Smooth muscle cell of the umbilical artery (primary cell): Measurements from ENCODE around the gene PEAR1. TPM values are rescaled to one million over a fixed set of nuclear protein-coding genes. Genes with fewer than 3 reads are reported as not detected.

Experiments used
- total RNA-seq: library from RNA; depleted of rRNA; stranded (reverse); fragments of >200 nt; gene quantifications from 2 replicates; pipeline ENCODE4 v1.2.3, GENCODE V29; 2014

PEAR1 gene, protein sequence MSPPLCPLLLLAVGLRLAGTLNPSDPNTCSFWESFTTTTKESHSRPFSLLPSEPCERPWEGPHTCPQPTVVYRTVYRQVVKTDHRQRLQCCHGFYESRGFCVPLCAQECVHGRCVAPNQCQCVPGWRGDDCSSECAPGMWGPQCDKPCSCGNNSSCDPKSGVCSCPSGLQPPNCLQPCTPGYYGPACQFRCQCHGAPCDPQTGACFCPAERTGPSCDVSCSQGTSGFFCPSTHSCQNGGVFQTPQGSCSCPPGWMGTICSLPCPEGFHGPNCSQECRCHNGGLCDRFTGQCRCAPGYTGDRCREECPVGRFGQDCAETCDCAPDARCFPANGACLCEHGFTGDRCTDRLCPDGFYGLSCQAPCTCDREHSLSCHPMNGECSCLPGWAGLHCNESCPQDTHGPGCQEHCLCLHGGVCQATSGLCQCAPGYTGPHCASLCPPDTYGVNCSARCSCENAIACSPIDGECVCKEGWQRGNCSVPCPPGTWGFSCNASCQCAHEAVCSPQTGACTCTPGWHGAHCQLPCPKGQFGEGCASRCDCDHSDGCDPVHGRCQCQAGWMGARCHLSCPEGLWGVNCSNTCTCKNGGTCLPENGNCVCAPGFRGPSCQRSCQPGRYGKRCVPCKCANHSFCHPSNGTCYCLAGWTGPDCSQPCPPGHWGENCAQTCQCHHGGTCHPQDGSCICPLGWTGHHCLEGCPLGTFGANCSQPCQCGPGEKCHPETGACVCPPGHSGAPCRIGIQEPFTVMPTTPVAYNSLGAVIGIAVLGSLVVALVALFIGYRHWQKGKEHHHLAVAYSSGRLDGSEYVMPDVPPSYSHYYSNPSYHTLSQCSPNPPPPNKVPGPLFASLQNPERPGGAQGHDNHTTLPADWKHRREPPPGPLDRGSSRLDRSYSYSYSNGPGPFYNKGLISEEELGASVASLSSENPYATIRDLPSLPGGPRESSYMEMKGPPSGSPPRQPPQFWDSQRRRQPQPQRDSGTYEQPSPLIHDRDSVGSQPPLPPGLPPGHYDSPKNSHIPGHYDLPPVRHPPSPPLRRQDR
- 4.5 and 13.6 TPM in 2 replicates for total RNA-seq

DNA sequence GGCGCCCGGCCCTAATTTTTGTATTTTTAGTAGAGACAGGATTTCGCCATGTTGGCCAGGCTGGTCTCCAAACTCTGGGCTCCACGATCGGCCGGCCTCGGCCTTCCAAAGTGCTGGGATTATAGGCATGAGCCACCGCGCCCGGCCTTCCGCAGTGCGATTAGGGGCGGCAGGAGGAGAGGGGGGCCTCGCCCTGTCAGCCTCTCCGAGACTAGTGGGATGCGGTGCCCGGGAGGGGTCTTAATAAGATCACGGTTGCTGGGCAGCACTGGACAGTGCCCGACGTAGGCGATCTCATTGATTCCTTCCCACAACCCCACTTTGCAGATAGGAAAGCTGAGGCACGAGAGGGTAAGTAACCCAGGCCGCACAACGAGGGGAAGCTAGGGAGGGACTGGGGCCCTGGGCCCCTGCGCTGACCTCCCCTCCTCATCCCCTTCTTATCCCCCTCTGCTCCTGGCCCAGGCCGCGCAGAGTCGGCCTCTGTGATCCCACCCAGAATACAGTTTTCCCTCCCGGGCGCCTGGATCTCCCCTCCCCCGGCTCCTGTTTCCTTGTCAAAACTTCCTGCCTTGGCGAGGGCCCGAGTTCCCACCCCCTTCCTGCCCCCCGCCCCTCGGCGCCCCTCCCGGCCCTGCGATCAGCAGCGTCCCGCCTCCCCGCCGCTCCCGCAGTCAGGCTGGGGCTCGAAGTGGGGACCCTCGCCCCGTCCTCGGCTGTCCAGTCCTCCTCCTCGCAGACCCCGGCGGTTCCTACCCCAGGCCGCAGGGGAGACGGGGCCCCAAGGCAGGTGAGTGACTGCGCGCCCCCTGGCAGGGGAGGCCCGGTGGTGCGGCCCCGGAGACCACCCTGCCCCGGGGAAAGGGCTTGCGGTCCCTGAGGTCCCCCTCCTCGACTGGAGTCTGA is at the start of gene PEAR1:
PEAR1 (plus strand) TSS at position 671 of the 906 bp plus-strand sequence. CDS start 10,209 bp downstream, outside the sequence.

DNA sequence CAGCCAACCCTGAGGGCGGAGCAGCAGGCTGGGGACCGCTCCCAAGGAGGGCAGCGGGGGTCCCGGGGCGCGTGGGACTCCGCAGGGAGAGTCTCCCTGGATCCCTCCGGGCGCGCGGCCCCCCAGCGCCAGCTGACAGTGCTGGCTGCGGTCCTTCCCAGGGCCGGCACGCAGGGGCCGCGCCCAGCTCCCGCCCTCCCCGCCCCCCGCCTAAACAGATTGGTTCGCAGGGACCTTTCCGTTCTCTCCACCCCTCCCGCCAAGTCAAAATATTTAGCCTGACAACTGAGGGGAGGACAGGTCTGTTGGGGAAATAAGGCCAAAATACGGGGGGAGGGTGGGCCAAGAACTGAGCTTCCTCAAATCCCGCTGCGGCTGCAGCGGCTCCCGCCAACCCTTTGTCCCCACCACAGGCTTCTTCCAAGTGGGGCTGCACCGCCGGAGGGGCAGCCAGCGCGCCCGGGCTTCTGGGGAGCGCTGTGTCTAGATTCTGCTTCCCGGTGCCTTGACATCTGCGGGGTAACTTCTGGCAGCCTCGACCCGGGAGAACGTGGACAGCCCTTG is 34.5 kb upstream of the PEAR1 start, which contains the start of gene INSRR:
INSRR (minus strand) TSS at position 159 of the 564 bp plus-strand sequence. CDS start 496 bp downstream, outside the sequence.

DNA sequence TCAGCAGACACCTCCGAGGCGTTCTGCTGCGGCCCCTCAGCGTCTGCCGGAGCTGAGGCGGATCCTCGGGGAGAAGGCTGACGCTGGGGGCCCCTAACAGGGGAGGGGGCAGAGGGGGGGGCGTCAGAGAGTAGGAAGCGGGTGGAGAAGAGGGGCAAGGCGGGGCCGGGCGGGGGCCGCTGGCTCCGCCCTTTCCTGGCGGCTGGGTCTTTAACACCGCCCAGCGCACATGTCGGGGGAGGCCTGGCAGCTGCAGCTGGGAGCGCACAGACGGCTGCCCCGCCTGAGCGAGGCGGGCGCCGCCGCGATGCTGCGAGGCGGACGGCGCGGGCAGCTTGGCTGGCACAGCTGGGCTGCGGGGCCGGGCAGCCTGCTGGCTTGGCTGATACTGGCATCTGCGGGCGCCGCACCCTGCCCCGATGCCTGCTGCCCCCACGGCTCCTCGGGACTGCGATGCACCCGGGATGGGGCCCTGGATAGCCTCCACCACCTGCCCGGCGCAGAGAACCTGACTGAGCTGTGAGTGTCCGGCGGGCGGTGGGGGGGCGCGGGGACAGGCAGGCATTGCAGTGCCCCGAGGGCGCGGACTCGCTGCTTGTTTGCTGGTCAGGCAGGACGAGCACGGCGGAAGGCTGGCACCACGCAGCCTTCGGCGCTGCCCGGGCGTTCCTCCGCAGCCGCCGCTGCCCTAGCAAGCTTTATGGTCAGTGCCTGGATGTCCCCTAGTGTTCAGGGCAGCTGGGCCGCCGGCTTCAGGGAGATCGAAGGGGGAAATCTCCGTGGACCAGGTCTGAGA is 32.7 kb upstream of the PEAR1 start, which contains the start of gene NTRK1:
NTRK1 (plus strand) TSS at position 238 of the 796 bp plus-strand sequence; CDS start at position 308, 70 bp downstream.

DNA sequence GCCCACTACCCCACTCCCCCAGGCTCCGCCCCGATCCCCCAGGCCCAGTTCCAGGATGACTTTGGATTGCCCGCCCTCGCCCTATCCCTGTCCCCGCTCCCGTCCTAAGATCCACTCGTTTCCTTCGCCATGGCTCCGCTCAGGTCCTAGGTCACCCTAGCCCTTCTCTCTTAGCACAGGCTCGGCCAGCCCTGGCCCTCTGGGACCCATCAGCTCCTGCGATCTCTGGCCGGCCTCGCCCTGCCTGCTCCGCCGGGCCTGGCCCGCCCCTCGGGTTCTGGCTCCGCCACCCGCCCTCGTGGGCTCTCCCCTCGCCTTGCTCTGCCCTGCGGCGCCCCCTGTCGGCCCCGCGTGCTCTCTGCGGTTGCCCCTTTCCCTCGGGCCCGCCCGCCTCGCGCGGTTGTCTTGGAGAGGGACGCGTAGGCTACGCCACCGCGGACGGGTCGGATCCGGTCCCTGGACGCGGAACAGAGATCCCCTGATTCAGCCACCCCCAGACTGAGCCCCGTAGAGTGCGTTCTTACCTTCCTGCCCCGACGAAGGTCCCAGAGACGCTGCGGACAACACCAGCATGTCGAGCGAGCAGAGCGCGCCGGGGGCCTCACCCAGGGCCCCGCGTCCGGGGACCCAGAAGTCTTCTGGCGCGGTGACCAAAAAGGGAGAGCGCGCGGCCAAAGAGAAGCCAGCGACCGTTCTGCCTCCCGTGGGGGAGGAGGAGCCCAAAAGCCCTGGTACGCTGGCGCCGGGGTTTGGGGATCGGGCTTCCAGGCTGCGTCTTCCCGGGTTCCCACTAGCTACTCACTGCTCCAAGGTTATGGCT is 26.9 kb downstream of the PEAR1 start, which contains the start of gene LRRC71:
LRRC71 (plus strand) TSS at position 400 of the 820 bp plus-strand sequence; CDS start at position 572, 172 bp downstream.

Other genes with a start within 250 kb of the PEAR1 start
- gene NES, start 216.3 kb upstream of the PEAR1 start, total RNA-seq: 5.0 and 21.8 TPM in 2 replicates
- 10.6 and 19.9 TPM in 2 replicates for gene CRABP2, start 188.1 kb upstream of the PEAR1 start, total RNA-seq
- gene METTL25B, start 165.2 kb upstream of the PEAR1 start, total RNA-seq: 9.1 and 10.4 TPM in 2 replicates
- gene ISG20L2, start 165.0 kb upstream of the PEAR1 start, total RNA-seq: 7.7 and 9.5 TPM in 2 replicates
- gene MRPL24, start 152.6 kb upstream of the PEAR1 start, total RNA-seq: 31.4 and 31.5 TPM in 2 replicates
- gene HDGF, start 142.0 kb upstream of the PEAR1 start, total RNA-seq: 109 and 191 TPM in 2 replicates
- gene PRCC, start 126.2 kb upstream of the PEAR1 start, total RNA-seq: 8.6 and 12.8 TPM in 2 replicates
- 0.30 TPM in 1 of 2 replicates, not detected in the other for gene SH2D2A, start 76.9 kb upstream of the PEAR1 start, total RNA-seq
- not detected in 2 replicates for gene INSRR, start 34.6 kb upstream of the PEAR1 start, total RNA-seq
- not detected in 2 replicates for gene NTRK1, start 32.9 kb upstream of the PEAR1 start, total RNA-seq
- gene LRRC71, start 26.9 kb downstream of the PEAR1 start, total RNA-seq: 0.37 TPM in 1 of 2 replicates, not detected in the other
- 31.0 and 31.8 TPM in 2 replicates for gene ARHGEF11, start 152.0 kb downstream of the PEAR1 start, total RNA-seq
- gene ETV3L, start 206.1 kb downstream of the PEAR1 start, total RNA-seq: not detected in 2 replicates
- gene ETV3, start 244.7 kb downstream of the PEAR1 start, total RNA-seq: 12.5 and 18.2 TPM in 2 replicates